Activated CD4-positive, alpha-beta T cell treated with anti-CD3 and anti-CD28 coated beads, Interleukin-2, Interleukin-4, amounts not matched to agents 100 ng/mL and 50 ng/mL, durations not matched to agents 16 hours and 8 hours (primary cell): ENCODE measurements around the gene MRPS2.
"Not testable (repeated sequence)": the region's sequence is repeated elsewhere in the genome, so short reads cannot be mapped to it uniquely, and the experiment has no call there.

Experiments
- DNase-seq: peaks from one replicate; pipeline ENCODE4 v3.0.0-alpha.2; 2020; ENCODE audit warnings: low spot score

Gene MRPS2

DNA sequence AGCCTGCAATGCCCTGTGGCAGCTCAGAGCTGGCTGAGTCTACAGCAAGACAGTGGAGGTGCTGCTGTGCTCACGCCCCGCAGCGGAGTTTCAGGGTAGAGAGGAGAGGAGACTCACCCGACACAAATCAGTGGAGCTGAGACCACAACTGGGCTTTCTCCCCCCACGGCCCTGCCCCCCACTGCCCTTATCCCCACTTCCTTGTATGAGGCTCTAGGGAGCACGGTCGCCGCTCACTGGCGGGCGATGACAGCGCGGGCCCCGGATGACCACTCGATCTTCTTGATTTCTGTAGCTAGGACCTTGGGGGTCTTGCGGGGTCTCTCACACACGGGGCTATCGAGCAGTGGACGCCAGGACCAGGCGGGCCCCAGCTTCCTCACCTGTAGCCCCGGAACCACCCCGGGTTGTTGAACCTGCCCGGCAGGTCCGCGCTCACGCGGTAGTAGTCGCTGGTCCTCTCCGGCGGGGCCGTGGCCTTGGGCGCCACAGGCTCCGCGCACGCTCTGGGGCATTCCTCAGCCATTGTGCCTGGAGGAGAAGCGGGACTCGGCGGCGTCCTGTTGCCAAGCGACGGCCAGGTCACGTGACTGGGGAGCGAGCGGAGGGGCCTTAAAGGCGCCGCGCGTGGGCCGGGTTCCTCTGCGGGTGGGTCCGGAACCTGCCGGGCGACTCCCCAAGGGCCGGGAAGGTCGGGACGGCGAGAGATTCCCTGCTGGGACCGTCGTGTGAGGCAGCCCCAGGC lies 984 bp upstream of the MRPS2 start:
- peak; percentile 82 for DNase-seq

- DNase-seq, result no peak
These were observed 384 bp upstream of the MRPS2 start for GRCh38 chr9:135500071-135500524.

- DNase-seq, result peak; percentile 74
These were observed 1.0 kb downstream of the MRPS2 start for GRCh38 chr9:135501261-135502167.

GRCh38 chr9:135502168-135502872 lies 1.8 kb downstream of the MRPS2 start:
- DNase-seq, result no peak

DNA sequence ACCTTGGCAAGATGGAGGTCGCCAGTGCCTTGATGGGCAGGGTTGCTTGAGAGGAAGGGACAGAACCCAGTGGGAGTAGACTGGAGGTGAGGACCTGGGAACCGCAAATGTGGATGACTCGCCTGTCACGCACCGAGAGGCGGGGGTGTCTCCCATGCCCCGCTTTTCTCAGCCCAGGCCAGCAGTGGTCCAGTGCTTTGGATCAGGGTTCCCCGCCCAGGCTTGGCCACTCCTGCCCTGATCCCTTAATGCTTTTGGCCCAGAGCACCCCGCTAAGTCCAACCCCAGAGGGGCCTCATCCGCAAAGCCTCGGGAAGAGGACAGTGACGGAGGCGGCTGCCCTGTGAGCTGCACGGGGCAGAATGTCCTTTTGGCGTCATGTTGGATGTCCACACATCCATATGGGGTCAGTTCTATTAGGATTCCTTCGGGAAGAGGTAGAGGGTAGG lies 2.4 kb downstream of the MRPS2 start:
- no peak for DNase-seq

- no peak for DNase-seq
These were observed 3.1 kb downstream of the MRPS2 start for GRCh38 chr9:135503371-135504261.

DNA sequence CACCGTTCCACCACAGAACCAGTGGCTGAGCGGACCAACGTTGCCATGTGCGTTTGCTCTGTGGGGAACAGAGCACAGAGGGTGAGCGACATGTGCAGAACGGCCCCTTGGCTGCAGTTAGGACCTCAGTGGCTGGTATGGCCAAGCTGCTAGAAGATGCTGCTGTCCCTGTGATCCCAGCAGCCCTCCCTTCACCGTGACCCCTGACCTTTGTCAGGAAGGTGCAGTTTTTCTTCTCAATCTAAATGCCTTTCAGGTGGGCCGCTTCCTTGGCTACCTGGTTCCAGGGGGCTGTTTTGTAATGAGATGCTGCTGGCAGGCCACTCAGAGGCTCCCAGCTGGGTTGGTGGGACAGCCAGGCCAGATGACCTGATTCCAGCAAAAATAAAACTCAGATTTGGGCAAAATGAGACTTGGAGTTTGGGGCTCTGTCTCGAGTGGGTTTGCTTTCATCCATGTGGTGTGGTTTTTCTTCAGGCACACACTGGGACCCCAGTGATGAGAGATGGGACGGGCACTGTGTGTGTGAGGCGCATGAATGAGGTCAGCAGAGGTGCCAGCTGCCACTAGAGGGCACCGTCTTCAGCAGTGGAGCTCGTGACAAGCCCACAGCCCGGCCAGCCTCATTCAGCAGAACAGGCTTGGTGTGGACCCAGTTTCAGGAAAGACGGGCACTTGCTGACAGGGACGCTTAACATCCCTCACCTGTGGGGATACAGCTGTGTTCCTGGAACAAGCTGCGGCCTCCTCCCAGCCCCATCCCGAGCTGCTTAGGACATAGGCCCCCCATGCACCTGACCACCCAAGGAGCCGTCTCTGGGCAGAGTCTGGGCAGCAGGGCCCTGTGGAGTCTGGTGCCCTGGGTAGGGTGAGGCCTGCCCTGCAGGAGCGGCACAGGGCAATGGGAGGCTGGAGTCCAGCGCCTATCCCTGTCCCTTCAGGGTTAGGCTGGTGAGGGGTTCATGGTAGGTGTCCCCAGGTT lies 4.1 kb downstream of the MRPS2 start:
- DNase-seq, result peak; percentile 65

GRCh38 chr9:135505406-135506187 lies 5.1 kb downstream of the MRPS2 start:
- no peak for DNase-seq

GRCh38 chr9:135506327-135507103 lies 6.0 kb downstream of the MRPS2 start:
- no peak for DNase-seq

DNA sequence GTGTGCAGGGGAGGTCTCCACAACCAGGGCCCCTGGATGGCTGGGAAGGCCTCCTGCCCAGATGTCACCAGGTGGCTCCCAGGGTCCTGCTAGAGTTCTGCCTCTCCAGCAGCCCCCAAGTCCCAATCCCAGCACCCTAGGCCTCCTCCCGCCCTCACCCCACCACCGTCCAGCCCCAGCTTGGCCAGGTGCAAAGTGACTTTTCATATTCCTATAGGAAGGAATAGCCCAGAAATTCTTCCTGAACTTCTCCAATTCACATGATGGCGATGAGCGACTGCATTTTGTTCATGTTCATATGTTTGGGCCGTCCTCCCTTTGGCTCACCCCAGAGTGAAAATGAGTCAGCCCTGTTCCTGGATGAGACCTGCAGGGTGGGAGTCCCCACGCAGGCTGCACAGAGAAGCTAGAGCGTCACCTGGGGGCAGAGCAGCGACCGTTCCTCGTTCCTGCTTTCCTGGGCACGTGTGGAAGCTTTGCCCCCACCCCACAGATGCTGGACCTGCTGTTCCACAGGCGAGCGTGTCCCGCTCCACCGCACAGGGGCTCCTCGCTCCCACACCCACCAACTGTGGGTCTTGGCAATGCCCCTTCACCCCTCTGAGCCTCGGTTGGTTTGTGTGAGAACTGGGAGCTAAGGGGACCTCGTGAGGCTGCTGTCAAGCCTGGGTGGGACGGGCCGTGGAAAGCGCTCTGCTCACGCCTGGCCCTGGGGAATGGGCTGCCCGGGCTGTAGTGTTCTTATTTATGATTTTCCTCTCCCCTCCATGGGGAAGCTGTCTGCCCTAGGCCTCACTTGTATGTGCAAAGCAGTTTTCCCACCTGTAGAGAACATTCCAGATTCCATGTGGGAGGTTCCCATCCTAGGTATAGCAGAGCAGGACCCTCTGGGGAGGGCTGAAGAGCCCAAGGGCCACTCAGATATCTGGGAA lies 6.9 kb downstream of the MRPS2 start:
- no peak for DNase-seq

- no peak for DNase-seq
These were observed 7.8 kb downstream of the MRPS2 start for GRCh38 chr9:135508211-135508820.

DNA sequence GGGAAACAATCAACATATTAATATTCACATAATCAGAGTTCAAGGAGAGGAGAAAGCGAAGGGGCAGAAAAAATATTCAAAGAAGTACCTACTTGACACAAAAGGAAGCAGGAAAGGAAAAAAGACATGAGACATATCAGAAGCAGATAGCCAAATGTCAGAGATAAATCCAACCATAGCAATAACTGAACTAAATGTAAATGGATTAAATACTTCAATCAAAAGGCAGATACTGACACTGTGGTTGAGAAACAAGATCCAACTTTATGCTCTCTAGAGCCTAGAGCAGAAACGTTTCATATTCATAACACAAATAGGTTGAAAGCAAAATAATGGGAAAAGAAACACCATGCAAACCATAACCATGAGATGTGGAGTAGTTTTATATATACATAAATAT lies 9.0 kb downstream of the MRPS2 start:
- no peak for DNase-seq

- DNase-seq, result no peak
These were observed 11.7 kb downstream of the MRPS2 start for GRCh38 chr9:135512241-135512603.

DNA sequence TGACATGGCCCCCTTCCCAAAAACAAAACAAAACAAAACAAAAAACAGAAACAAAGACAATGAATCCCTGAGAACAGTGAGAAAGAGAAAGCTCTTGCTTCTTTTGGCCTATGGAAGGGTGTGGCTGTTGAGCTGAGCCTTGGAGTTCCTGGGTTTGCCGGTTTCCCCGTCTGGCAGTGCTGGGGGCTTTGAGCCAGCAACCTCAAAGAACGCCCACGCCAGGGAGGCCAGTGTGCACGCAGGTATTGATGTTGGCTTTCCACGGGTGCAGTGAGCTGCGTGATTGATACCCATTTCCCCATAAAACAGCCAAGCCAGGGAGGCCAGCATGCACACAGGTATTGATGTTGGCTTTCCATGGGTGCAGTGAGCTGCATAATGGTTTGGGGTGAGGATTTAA lies 12.4 kb downstream of the MRPS2 start:
- no peak for DNase-seq

DNA sequence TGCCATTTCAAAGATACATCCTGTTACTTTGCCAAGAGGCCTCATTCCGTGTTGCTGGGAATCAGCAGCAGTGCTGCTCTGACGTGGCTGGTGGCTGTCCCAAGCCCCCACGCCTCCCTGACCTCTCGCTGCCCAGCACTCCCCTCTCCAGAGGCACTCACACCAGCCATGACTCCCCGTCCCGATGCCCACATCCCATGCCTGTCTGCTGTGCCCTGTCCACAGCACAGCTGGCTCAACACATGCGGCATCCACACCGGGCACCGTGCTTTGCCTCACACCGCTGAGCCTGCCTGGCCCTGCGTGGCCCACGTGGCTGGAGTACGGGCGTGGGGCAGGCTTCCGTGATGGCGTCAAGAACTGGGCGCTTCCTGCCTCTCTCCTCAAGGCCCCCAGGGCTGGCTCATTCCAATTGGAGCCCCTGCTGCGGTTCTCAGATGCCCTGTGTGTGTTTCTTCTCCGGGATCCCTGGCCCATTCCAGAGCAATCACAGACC lies 12.9 kb downstream of the MRPS2 start:
- no peak for DNase-seq

DNA sequence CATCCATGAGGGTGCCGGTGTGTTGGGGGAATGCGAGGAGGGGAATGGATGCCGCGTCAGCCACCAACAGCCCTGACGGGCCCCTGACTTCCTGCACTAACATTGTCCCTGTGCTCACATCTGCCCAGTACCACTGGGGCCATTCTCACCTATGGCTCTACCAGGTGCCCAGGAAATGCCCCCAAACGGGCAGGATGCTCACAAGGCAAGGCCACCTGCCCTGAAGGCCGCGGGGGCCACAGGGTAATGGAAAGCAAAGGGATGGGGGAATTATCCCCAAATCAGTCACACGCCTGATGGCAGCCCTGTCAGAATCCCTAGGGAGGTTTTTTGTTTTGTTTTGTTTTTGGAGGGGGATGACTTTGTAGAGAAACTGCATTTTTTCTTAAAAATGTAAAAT lies 13.4 kb downstream of the MRPS2 start:
- DNase-seq, result not testable (repeated sequence)
